WTC11 (cell line): Measurements from ENCODE around the gene SLPI. TPM values are rescaled to one million over a fixed set of nuclear protein-coding genes. Genes with fewer than 3 reads are reported as not detected.

Source experiments
- ATAC-seq: fragments of 200-7000 bp; cut with Tn5 transposase; 2 replicates; pipeline ENCODE4 v1.10.0; 2021; ENCODE audit warnings: mild to moderate bottlenecking, moderate library complexity
- CTCF ChIA-PET: fragments of 300-600 bp; sonication (Branson Sonifier 250); formaldehyde crosslinking; loops from one replicate; lab custom pipeline; 2021; ENCODE audit warnings: antibody characterized with exemption; lab: Charles Lee
- POLR2A ChIA-PET: fragments of 350-600 bp; sonication (Branson Sonifier 250); formaldehyde crosslinking; loops from one replicate; lab custom pipeline; 2021; ENCODE audit warnings: antibody characterized with exemption; lab: Charles Lee
- DNase-seq: peaks from one replicate; pipeline ENCODE4 v3.0.0; 2021; ENCODE audit warnings: low spot score
- H3K27ac Mint-ChIP-seq: 2 replicates; pipeline ENCODE4 v1.8.0; 2021; ENCODE audit warnings: mixed read lengths
- H3K27me3 Mint-ChIP-seq: 2 replicates; pipeline ENCODE4 v1.8.0; 2021; ENCODE audit warnings: low read depth, mild to moderate bottlenecking, moderate library complexity, mixed read lengths
- H3K36me3 Mint-ChIP-seq: 2 replicates; pipeline ENCODE4 v1.8.0; 2021; ENCODE audit warnings: mixed read lengths
- H3K4me1 Mint-ChIP-seq: 2 replicates; pipeline ENCODE4 v1.8.0; 2022; ENCODE audit warnings: mixed read lengths
- H3K4me3 Mint-ChIP-seq: 2 replicates; pipeline ENCODE4 v1.8.0; 2021; ENCODE audit warnings: mild to moderate bottlenecking, moderate library complexity, mixed read lengths
- H3K9me3 Mint-ChIP-seq: 2 replicates; pipeline ENCODE4 v1.8.0; 2021; ENCODE audit warnings: mixed read lengths
- CBFB ChIP-seq: sonication (generic); formaldehyde crosslinking; IDR thresholded peaks from 2 replicates; pipeline ENCODE4 v1.8.1; 2022; ENCODE audit warnings: mild to moderate bottlenecking, low read depth, missing genetic modification reagents
- ELF4 ChIP-seq: sonication (generic); formaldehyde crosslinking; IDR thresholded peaks from 2 replicates; pipeline ENCODE4 v1.8.1; 2022; ENCODE audit warnings: low read depth, mild to moderate bottlenecking, moderate library complexity, missing genetic modification reagents
- EMX1 ChIP-seq: fragments of 250-450 bp; sonication (Bioruptor Pico); IDR thresholded peaks from 2 replicates; pipeline ENCODE4 v1.8.0; 2021; ENCODE audit warnings: mild to moderate bottlenecking
- ESRRA ChIP-seq: sonication (generic); formaldehyde crosslinking; IDR thresholded peaks from 2 replicates; pipeline ENCODE4 v1.8.1; 2022; ENCODE audit warnings: mild to moderate bottlenecking, missing genetic modification reagents, borderline replicate concordance
- FOXJ3 ChIP-seq: sonication (generic); formaldehyde crosslinking; IDR thresholded peaks from 2 replicates; pipeline ENCODE4 v1.9.0; 2021; ENCODE audit warnings: missing genetic modification reagents, mild to moderate bottlenecking, borderline replicate concordance
- GRHL2 ChIP-seq: fragments of 250-450 bp; sonication (Bioruptor Pico); IDR thresholded peaks from 2 replicates; pipeline ENCODE4 v1.8.0; 2022; ENCODE audit warnings: mild to moderate bottlenecking, moderate library complexity; ENCODE audit not compliant: insufficient replicate concordance, severe bottlenecking
- GTF2I ChIP-seq: fragments of 250-450 bp; sonication (Bioruptor Pico); conservative IDR thresholded peaks from 2 replicates; pipeline ENCODE4 v1.4.0; 2021; ENCODE audit warnings: mild to moderate bottlenecking
- JAZF1 ChIP-seq: fragments of 250-450 bp; sonication (Bioruptor Pico); IDR thresholded peaks from 2 replicates; pipeline ENCODE4 v1.9.0; 2021; ENCODE audit warnings: moderate library complexity, mild to moderate bottlenecking, inconsistent platforms
- NFYB ChIP-seq: sonication (generic); formaldehyde crosslinking; conservative IDR thresholded peaks from 2 replicates; pipeline ENCODE4 v1.8.0; 2022; ENCODE audit warnings: low read depth, missing genetic modification reagents
- TEAD1 ChIP-seq: sonication (generic); formaldehyde crosslinking; IDR thresholded peaks from 2 replicates; pipeline ENCODE4 v1.8.0; 2022; ENCODE audit warnings: mild to moderate bottlenecking, missing genetic modification reagents
- TEAD4 ChIP-seq: sonication (generic); formaldehyde crosslinking; IDR thresholded peaks from 2 replicates; pipeline ENCODE4 v1.8.0; 2022; ENCODE audit warnings: mild to moderate bottlenecking, missing genetic modification reagents
- ZBTB21 ChIP-seq: sonication (generic); formaldehyde crosslinking; IDR thresholded peaks from 2 replicates; pipeline ENCODE4 v1.8.1; 2023; ENCODE audit warnings: mild to moderate bottlenecking, missing genetic modification reagents, borderline replicate concordance
- ZNF219 ChIP-seq: sonication (generic); formaldehyde crosslinking; IDR thresholded peaks from 2 replicates; pipeline ENCODE4 v1.8.0; 2023; ENCODE audit warnings: missing genetic modification reagents, mild to moderate bottlenecking, borderline replicate concordance
- ZNF317 ChIP-seq: sonication (generic); formaldehyde crosslinking; IDR thresholded peaks from 2 replicates; pipeline ENCODE4 v1.8.1; 2023; ENCODE audit warnings: low read depth, mild to moderate bottlenecking, moderate library complexity, missing genetic modification reagents, borderline replicate concordance
- ZNF416 ChIP-seq: fragments of 250-450 bp; sonication (Bioruptor Pico); IDR thresholded peaks from 2 replicates; pipeline ENCODE4 v1.9.0; 2021; ENCODE audit warnings: mild to moderate bottlenecking, inconsistent platforms
- ZNF671 ChIP-seq: fragments of 250-450 bp; sonication (Bioruptor Pico); IDR thresholded peaks from 2 replicates; pipeline ENCODE4 v1.8.0; 2021; ENCODE audit warnings: mild to moderate bottlenecking
- total RNA-seq: library from RNA; stranded (reverse); gene quantifications from 3 replicates; pipeline ENCODE4 v1.2.3, GENCODE V29; 2021
- TF ChIP-seq, protein P1 (sequence below): sonication (generic); formaldehyde crosslinking; IDR thresholded peaks from 2 replicates; pipeline ENCODE4 v1.8.1; 2022; ENCODE audit warnings: missing genetic modification reagents, borderline replicate concordance
- TF ChIP-seq, protein P2 (sequence below): sonication (generic); formaldehyde crosslinking; IDR thresholded peaks from 2 replicates; pipeline ENCODE4 v1.8.1; 2023; ENCODE audit warnings: mild to moderate bottlenecking, missing genetic modification reagents
- TF ChIP-seq, protein P3 (sequence below): sonication (generic); formaldehyde crosslinking; IDR thresholded peaks from 2 replicates; pipeline ENCODE4 v1.8.0; 2022; ENCODE audit warnings: mild to moderate bottlenecking, missing genetic modification reagents
- TF ChIP-seq, protein P4 (sequence below): fragments of 250-450 bp; sonication (Bioruptor Pico); IDR thresholded peaks from 2 replicates; pipeline ENCODE4 v1.8.0; 2021; ENCODE audit warnings: mild to moderate bottlenecking
- TF ChIP-seq, protein P5 (sequence below): sonication (generic); formaldehyde crosslinking; IDR thresholded peaks from 2 replicates; pipeline ENCODE4 v1.8.1; 2022; ENCODE audit warnings: low read depth, mild to moderate bottlenecking, moderate library complexity, missing genetic modification reagents, borderline replicate concordance
- TF ChIP-seq, protein P6 (sequence below): fragments of 200-600 bp; IDR thresholded peaks from 2 replicates; pipeline ENCODE4 v1.8.0; 2022; ENCODE audit warnings: antibody characterized with exemption
- TF ChIP-seq, protein P7 (sequence below): sonication (generic); formaldehyde crosslinking; IDR thresholded peaks from 2 replicates; pipeline ENCODE4 v1.8.1; 2023; ENCODE audit warnings: mild to moderate bottlenecking, missing genetic modification reagents

SLPI gene
- total RNA-seq, 1 experiment from 2014 or later, result 0.74 TPM

DNA sequence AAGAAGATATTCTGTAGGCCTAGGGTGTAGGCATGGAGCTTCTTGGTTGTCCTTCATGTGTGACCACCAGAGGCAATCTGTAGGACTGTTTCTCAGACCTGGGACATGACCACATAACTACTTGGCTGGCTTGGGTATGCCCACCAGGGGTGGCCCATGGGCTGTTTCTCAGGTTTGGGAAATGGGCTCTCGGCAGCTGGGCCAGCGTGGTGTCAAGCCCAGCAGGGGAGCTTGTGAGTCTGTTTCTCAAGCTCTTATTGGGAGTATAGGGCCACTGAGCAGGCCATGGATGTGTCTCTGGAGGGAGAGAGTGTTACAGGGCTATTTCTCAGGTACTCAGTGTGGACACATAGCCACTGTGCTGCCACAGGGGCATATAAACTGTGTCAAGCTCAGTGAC lies 35.7 kb downstream of the SLPI start (continued):
- TF ChIP-seq, protein P1, sequence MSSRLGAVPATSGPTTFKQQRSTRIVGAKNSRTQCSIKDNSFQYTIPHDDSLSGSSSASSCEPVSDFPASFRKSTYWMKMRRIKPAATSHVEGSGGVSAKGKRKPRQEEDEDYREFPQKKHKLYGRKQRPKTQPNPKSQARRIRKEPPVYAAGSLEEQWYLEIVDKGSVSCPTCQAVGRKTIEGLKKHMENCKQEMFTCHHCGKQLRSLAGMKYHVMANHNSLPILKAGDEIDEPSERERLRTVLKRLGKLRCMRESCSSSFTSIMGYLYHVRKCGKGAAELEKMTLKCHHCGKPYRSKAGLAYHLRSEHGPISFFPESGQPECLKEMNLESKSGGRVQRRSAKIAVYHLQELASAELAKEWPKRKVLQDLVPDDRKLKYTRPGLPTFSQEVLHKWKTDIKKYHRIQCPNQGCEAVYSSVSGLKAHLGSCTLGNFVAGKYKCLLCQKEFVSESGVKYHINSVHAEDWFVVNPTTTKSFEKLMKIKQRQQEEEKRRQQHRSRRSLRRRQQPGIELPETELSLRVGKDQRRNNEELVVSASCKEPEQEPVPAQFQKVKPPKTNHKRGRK (CRISPR knock-in tag), result no peak
- no peak for TF ChIP-seq ZNF219 (CRISPR knock-in tag)
- no peak for TF ChIP-seq ZNF416
- TF ChIP-seq, all 79 proteins: peak for 0

DNA sequence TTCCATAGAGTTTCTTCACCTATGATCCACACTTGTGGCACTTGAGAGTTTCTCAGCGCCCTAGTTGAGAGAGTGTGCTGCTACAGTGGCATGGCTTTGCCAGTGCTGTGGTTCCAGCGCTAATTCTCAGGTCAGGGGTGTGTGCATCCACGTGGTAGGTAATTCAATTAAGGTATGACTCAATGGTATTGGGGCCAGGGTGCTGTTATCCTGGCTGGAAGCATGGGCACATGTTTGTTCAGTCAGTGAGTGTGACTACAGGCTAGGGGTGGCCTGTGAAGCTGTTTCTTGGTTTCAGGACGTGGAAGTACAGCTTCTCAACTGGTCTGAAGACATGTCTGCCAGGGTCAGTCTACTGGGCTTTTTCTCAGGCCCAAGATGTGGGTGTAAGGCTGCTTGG lies 36.2 kb downstream of the SLPI start:
- ATAC-seq, result no peak
- TF ChIP-seq ESRRA, result no peak
- no peak for TF ChIP-seq CBFB
- no peak for TF ChIP-seq TEAD4 (CRISPR knock-in tag)
- TF ChIP-seq GTF2I (CRISPR knock-in tag), result no peak
- TF ChIP-seq NFYB (CRISPR knock-in tag), result no peak
- TF ChIP-seq, protein P2, sequence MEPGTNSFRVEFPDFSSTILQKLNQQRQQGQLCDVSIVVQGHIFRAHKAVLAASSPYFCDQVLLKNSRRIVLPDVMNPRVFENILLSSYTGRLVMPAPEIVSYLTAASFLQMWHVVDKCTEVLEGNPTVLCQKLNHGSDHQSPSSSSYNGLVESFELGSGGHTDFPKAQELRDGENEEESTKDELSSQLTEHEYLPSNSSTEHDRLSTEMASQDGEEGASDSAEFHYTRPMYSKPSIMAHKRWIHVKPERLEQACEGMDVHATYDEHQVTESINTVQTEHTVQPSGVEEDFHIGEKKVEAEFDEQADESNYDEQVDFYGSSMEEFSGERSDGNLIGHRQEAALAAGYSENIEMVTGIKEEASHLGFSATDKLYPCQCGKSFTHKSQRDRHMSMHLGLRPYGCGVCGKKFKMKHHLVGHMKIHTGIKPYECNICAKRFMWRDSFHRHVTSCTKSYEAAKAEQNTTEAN (CRISPR knock-in tag), result no peak
- TF ChIP-seq, protein P3, sequence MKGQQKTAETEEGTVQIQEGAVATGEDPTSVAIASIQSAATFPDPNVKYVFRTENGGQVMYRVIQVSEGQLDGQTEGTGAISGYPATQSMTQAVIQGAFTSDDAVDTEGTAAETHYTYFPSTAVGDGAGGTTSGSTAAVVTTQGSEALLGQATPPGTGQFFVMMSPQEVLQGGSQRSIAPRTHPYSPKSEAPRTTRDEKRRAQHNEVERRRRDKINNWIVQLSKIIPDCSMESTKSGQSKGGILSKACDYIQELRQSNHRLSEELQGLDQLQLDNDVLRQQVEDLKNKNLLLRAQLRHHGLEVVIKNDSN (CRISPR knock-in tag), result no peak
- no peak for TF ChIP-seq EMX1 (CRISPR knock-in tag)
- TF ChIP-seq, protein P4, sequence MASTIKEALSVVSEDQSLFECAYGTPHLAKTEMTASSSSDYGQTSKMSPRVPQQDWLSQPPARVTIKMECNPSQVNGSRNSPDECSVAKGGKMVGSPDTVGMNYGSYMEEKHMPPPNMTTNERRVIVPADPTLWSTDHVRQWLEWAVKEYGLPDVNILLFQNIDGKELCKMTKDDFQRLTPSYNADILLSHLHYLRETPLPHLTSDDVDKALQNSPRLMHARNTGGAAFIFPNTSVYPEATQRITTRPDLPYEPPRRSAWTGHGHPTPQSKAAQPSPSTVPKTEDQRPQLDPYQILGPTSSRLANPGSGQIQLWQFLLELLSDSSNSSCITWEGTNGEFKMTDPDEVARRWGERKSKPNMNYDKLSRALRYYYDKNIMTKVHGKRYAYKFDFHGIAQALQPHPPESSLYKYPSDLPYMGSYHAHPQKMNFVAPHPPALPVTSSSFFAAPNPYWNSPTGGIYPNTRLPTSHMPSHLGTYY (CRISPR knock-in tag), result no peak
- TF ChIP-seq JAZF1 (CRISPR knock-in tag), result no peak
- TF ChIP-seq ZNF317 (CRISPR knock-in tag), result no peak
- TF ChIP-seq, all 79 proteins: peak for 0
- ChIA-PET CTCF (interaction anchor here (1.8 to 2.2 kb wide), 2 partner anchors 12 to 75 kb away, joined by 5 to 10 read pairs; no protein-coding TSS in a partner anchor), POLR2A (interaction anchor here (0.6 kb wide), 1 partner anchor 940 kb away, joined by 3 read pairs; no protein-coding TSS in a partner anchor)
- H3K27ac Mint-ChIP-seq, result no peak overlapping the region
- no peaks in the 10 kb centered on the region for H3K9me3 Mint-ChIP-seq
- H3K4me3 Mint-ChIP-seq, result no peak overlapping the region
- DNase-seq, result no peak
- H3K27me3 Mint-ChIP-seq, result peaks cover 37% of the 10 kb centered on the region
- H3K4me1 Mint-ChIP-seq, result no peaks in the 10 kb centered on the region
- H3K36me3 Mint-ChIP-seq, result no peaks in the 10 kb centered on the region

DNA sequence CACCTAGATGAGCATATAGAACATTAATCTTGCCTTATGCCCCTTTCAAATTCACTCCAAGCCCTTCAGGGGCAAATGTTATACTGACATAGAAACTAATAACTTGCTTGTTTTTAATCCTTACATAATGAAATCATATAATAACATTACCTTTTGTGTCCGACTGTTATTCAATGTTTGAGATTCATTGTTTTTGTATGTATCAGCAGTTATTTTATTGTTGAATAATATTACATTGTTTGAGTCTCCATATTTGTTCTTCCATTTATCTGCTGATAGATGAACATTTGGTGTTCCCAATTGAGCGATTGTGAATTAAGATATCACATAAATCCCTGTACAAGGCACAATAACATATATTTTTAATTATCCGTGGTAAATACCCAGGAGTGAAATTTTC lies 41.5 kb downstream of the SLPI start:
- H3K36me3 Mint-ChIP-seq, result peaks cover 2% of the 10 kb centered on the region; the same call in 1 of the 2 replicates
- no peak for DNase-seq
- H3K4me3 Mint-ChIP-seq, result no peak overlapping the region
- peaks cover 30% of the 10 kb centered on the region for H3K4me1 Mint-ChIP-seq
- POLR2A ChIA-PET, result no interaction called here
- H3K9me3 Mint-ChIP-seq, result peaks cover 8% of the 10 kb centered on the region
- ATAC-seq, result no peak
- CTCF ChIA-PET, result no interaction called here
- H3K27ac Mint-ChIP-seq, result no peak overlapping the region
- H3K27me3 Mint-ChIP-seq, result peaks cover 33% of the 10 kb centered on the region
- TF ChIP-seq ZBTB21 (CRISPR knock-in tag), result no peak
- TF ChIP-seq, protein P5, sequence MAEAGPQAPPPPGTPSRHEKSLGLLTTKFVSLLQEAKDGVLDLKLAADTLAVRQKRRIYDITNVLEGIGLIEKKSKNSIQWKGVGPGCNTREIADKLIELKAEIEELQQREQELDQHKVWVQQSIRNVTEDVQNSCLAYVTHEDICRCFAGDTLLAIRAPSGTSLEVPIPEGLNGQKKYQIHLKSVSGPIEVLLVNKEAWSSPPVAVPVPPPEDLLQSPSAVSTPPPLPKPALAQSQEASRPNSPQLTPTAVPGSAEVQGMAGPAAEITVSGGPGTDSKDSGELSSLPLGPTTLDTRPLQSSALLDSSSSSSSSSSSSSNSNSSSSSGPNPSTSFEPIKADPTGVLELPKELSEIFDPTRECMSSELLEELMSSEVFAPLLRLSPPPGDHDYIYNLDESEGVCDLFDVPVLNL (CRISPR knock-in tag), result no peak
- TF ChIP-seq, protein P6, sequence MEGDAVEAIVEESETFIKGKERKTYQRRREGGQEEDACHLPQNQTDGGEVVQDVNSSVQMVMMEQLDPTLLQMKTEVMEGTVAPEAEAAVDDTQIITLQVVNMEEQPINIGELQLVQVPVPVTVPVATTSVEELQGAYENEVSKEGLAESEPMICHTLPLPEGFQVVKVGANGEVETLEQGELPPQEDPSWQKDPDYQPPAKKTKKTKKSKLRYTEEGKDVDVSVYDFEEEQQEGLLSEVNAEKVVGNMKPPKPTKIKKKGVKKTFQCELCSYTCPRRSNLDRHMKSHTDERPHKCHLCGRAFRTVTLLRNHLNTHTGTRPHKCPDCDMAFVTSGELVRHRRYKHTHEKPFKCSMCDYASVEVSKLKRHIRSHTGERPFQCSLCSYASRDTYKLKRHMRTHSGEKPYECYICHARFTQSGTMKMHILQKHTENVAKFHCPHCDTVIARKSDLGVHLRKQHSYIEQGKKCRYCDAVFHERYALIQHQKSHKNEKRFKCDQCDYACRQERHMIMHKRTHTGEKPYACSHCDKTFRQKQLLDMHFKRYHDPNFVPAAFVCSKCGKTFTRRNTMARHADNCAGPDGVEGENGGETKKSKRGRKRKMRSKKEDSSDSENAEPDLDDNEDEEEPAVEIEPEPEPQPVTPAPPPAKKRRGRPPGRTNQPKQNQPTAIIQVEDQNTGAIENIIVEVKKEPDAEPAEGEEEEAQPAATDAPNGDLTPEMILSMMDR, result no peak
- no peak for TF ChIP-seq ZNF671 (CRISPR knock-in tag)
- TF ChIP-seq TEAD1, result no peak
- TF ChIP-seq FOXJ3, result no peak
- TF ChIP-seq GRHL2 (CRISPR knock-in tag), result no peak
- TF ChIP-seq, protein P7, sequence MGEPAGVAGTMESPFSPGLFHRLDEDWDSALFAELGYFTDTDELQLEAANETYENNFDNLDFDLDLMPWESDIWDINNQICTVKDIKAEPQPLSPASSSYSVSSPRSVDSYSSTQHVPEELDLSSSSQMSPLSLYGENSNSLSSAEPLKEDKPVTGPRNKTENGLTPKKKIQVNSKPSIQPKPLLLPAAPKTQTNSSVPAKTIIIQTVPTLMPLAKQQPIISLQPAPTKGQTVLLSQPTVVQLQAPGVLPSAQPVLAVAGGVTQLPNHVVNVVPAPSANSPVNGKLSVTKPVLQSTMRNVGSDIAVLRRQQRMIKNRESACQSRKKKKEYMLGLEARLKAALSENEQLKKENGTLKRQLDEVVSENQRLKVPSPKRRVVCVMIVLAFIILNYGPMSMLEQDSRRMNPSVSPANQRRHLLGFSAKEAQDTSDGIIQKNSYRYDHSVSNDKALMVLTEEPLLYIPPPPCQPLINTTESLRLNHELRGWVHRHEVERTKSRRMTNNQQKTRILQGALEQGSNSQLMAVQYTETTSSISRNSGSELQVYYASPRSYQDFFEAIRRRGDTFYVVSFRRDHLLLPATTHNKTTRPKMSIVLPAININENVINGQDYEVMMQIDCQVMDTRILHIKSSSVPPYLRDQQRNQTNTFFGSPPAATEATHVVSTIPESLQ (CRISPR knock-in tag), result no peak
- no peak for TF ChIP-seq ELF4 (CRISPR knock-in tag)
